ENCODE data around the gene TMED6.

GRCh38 chr16:69318911-69319289 lies 32.7 kb downstream of the TMED6 start:
- no peak for TF ChIP-seq SUZ12 (IDR thresholded peaks at IDR 0.05; ENCODE audit: extremely low read depth, insufficient read depth, insufficient read length)
- TF ChIP-seq ZNF274 (IDR thresholded peaks at IDR 0.05; ENCODE audit: low read depth, low read length): no peak
